D341Med (cell line): ENCODE data around the gene PCDHGB5.
"Not testable (repeated sequence)": the region's sequence is repeated elsewhere in the genome, so short reads cannot be mapped to it uniquely, and the experiment has no call there.

Source experiments
- DNase-seq: peaks from one replicate; pipeline ENCODE4 v3.0.0; 2012; ENCODE audit warnings: low spot score

PCDHGB5 gene

DNA sequence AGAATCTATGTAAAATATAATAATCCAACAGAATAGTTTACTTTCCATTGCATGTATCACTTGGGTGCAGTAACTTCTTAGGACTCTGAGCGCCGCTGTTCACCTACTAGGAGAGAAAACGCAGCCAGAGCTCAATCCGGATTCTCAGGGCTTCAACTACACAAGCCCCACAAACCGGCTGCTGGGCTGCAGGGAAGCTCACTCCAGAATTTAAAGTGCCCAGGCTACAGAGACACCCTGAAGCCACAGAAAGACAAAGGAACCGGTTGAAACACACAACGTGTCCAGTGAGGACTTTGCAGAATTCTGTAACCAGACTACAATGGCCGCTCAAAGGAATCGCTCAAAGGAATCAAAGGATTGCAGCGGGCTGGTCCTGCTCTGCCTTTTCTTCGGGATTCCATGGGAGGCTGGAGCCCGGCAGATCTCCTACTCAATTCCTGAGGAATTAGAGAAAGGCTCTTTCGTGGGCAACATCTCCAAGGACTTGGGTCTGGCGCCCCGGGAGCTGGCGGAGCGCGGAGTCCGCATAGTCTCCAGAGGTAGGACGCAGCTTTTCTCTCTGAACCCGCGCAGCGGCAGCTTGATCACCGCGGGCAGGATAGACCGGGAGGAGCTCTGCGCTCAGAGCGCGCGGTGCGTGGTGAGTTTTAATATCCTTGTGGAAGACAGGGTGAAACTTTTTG lies 15.2 kb downstream of the PCDHGB5 start, which contains the start of gene PCDHGA10:
Gene PCDHGA10 (plus strand): TSS at position 134 of the 686 bp plus-strand sequence. CDS start 189 bp downstream, at position 323.
- no peak for DNase-seq

DNA sequence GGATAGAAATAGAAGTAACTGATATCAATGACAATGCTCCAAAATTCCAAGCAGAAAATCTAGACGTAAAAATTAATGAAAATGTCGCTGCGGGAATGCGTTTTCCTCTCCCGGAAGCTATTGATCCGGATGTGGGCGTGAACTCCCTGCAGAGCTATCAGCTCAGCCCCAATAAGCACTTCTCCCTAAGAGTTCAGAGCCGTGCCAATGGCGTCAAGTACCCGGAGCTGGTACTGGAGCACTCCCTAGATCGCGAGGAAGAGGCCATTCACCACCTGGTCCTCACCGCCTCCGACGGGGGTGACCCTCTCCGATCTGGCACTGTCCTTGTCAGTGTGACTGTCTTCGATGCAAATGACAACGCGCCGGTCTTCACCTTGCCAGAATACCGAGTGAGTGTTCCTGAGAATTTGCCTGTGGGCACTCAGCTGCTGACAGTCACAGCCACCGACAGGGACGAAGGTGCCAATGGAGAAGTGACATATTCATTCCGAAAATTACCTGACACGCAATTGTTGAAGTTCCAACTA lies 15.9 kb downstream of the PCDHGB5 start:
- no peak for DNase-seq

DNA sequence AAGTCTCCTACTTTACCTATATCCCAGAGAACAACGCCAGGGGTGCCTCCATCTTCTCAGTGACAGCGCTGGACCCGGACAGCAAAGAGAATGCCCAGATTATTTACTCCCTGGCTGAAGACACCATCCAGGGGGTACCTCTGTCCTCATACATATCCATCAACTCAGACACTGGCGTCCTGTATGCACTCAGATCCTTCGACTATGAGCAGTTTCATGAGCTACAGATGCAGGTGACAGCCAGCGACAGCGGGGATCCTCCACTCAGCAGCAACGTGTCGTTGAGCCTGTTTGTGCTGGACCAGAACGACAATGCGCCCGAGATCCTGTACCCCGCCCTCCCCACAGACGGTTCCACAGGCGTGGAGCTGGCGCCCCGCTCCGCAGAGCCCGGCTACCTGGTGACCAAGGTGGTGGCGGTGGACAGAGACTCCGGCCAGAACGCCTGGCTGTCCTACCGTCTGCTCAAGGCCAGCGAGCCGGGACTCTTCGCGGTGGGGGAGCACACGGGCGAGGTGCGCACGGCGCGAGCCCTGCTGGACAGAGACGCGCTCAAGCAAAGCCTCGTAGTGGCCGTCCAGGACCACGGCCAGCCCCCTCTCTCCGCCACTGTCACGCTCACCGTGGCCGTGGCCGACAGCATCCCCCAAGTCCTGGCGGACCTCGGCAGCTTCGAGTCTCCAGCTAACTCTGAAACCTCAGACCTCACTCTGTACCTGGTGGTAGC lies 17.0 kb downstream of the PCDHGB5 start:
- not testable (repeated sequence) for DNase-seq

GRCh38 chr5:141415275-141415618 lies 17.5 kb downstream of the PCDHGB5 start:
- not testable (repeated sequence) for DNase-seq

- DNase-seq = not testable (repeated sequence)
Measured at GRCh38 chr5:141417494-141418172, 19.9 kb downstream of the PCDHGB5 start, which contains the start of gene PCDHGB7. PCDHGB7 (plus strand) TSS chr5:141417677; CDS start chr5:141417860, 183 bp downstream.

GRCh38 chr5:141419074-141419880 lies 21.5 kb downstream of the PCDHGB5 start:
- DNase-seq = no peak

- DNase-seq = no peak
Measured at GRCh38 chr5:141420855-141421488, 23.2 kb downstream of the PCDHGB5 start, which contains the start of gene PCDHGA11. PCDHGA11 (plus strand) TSS chr5:141421051; CDS start chr5:141421228, 177 bp downstream.

DNA sequence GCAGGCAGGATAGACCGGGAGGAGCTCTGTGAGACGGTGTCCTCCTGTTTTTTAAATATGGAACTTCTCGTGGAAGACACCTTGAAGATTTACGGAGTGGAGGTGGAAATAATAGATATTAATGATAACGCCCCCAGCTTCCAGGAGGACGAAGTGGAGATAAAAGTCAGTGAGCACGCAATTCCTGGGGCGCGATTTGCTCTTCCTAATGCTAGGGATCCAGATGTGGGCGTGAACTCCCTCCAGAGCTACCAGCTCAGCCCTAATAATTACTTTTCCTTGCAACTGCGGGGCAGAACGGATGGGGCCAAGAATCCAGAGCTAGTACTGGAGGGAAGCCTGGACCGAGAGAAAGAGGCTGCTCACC lies 23.7 kb downstream of the PCDHGB5 start:
- no peak for DNase-seq

GRCh38 chr5:141422742-141423291 lies 25.1 kb downstream of the PCDHGB5 start:
- no peak for DNase-seq

GRCh38 chr5:141427783-141428426 lies 30.2 kb downstream of the PCDHGB5 start:
- no peak for DNase-seq

DNA sequence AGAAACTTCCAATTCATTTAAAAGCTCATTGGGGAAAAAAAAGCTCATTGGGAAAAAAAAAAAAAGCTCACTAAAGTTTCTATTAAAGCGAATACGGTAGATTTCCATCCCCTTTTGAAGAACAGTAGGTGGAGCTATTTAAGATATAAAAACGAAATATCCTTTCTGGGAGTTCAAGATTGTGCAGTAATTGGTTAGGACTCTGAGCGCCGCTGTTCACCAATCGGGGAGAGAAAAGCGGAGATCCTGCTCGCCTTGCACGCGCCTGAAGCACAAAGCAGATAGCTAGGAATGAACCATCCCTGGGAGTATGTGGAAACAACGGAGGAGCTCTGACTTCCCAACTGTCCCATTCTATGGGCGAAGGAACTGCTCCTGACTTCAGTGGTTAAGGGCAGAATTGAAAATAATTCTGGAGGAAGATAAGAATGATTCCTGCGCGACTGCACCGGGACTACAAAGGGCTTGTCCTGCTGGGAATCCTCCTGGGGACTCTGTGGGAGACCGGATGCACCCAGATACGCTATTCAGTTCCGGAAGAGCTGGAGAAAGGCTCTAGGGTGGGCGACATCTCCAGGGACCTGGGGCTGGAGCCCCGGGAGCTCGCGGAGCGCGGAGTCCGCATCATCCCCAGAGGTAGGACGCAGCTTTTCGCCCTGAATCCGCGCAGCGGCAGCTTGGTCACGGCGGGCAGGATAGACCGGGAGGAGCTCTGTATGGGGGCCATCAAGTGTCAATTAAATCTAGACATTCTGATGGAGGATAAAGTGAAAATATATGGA lies 32.8 kb downstream of the PCDHGB5 start, which contains the start of gene PCDHGA12:
Gene PCDHGA12 (plus strand): TSS at position 176 of the 782 bp plus-strand sequence. CDS start 253 bp downstream, at position 429.
- no peak for DNase-seq

- no peak for DNase-seq
Measured at GRCh38 chr5:141431286-141431685, 33.5 kb downstream of the PCDHGB5 start.

GRCh38 chr5:141432308-141432707 lies 34.6 kb downstream of the PCDHGB5 start:
- DNase-seq = not testable (repeated sequence)

GRCh38 chr5:141432726-141433125 lies 35.0 kb downstream of the PCDHGB5 start:
- DNase-seq = not testable (repeated sequence)

DNA sequence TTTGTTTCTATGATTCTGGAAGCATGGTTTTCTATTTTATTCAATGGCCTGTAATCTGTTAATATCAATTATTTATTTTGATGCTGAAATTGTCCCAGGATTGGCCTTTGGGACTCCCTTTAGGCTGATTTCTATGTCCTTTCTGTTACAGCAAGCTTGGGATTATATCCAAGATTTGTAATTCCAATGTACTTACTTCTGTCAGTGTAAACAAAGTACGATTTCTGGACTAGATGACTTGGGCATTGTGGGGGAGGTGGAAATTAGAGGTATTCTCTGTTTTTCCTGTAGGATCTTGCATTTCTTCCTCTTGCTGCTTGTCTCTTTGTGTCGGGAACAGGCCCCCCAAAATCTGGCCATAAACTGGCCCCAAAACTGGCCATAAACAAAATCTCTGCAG lies 36.3 kb downstream of the PCDHGB5 start:
- no peak for DNase-seq

DNA sequence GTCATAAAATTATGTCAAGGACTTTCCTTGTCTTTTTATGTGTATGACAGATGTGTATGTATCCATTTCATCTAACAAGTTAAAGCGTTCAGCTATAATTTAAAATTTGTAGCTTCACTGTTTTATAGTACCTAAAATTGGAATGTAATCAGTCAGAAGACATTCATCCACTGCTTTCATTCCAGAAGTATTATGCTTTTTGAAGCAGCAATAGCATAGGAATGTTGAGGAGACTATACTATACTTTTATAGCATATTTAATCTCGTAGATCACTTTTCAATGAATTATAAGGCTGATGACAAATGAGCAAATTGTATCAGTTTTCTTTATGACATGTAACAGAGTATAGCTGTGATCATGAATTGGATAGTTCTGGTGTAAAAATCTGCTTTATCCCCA lies 39.5 kb downstream of the PCDHGB5 start:
- no peak for DNase-seq

DNA sequence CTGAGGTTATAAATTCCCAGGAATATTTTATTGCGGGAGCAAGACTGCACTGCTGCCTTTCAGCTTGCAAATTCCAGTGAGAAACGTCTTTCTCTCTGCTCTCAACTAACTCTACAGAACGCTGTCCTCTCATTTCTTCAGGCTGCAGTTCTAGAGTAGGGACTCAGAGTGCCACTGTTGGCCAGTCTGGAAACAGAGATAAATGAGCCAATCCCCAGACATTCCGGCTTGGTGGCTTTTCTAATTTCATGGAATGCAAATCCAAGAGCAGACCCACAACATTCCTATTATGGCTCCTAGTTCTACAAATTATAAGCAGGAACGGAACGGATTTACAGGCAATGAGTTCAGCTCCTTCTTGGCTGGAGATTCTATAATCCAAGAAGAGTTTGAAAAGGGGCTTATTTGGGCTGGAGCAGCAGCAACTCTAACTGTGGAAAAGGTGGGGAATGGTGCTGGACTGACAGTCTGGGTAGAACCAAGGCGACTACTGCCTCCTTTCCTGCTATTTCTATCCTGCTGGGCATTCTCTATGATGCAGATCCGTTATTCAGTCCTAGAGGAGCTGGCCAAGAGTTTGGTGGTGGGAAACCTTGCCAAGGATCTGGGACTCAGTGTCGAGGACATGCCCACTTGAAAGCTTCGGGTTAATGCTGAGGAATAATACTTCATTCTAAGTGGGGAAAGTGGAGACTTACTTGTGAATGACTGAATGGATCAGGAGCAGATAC lies 41.8 kb downstream of the PCDHGB5 start:
- no peak for DNase-seq

- no peak for DNase-seq
Measured at GRCh38 chr5:141440341-141440740, 42.6 kb downstream of the PCDHGB5 start.
